HepG2 (cell line): ENCODE results near the gene TSN. TPM values are rescaled to one million over a fixed set of nuclear protein-coding genes. Genes with fewer than 3 reads are reported as not detected.

Experiments
- ATF7 ChIP-seq, 2 experiments: fragments of 450-650 bp in 1 of 2; sonication (generic) in 1 of 2; formaldehyde crosslinking in 1 of 2; IDR thresholded peaks; 2 replicates each; pipeline versions ENCODE4 v1.4.0 to v1.6.1; 2016 to 2020; ENCODE audit warnings: antibody characterized with exemption in 1 of 2, mild to moderate bottlenecking in 1 of 2, missing genetic modification reagents in 1 of 2
- ELF4 ChIP-seq: sonication (generic); formaldehyde crosslinking; IDR thresholded peaks from 2 replicates; pipeline ENCODE4 v1.5.0; 2020; ENCODE audit warnings: missing genetic modification reagents, mild to moderate bottlenecking, moderate library complexity, borderline replicate concordance
- FOXM1 ChIP-seq: sonication (generic); formaldehyde crosslinking; IDR thresholded peaks from 2 replicates; pipeline ENCODE4 v1.5.0; 2020; ENCODE audit warnings: missing genetic modification reagents
- FOXO1 ChIP-seq: sonication (generic); formaldehyde crosslinking; IDR thresholded peaks from 2 replicates; pipeline ENCODE4 v1.4.0; 2020; ENCODE audit warnings: missing genetic modification reagents
- IRF2 ChIP-seq: IDR thresholded peaks from 2 replicates; pipeline ENCODE4 v1.6.1; 2018; ENCODE audit warnings: missing genetic modification reagents, missing compliant biosample characterization
- ISX ChIP-seq: sonication (generic); formaldehyde crosslinking; conservative IDR thresholded peaks from 2 replicates; pipeline ENCODE4 v1.5.0; 2020; ENCODE audit warnings: missing genetic modification reagents
- KDM5B ChIP-seq: sonication (generic); formaldehyde crosslinking; IDR thresholded peaks from 2 replicates; pipeline ENCODE4 v1.4.0; 2020; ENCODE audit warnings: missing genetic modification reagents, mild to moderate bottlenecking, borderline replicate concordance
- NFYB ChIP-seq: sonication (generic); formaldehyde crosslinking; IDR thresholded peaks from 2 replicates; pipeline ENCODE4 v1.4.0; 2020; ENCODE audit warnings: missing genetic modification reagents
- ZKSCAN8 ChIP-seq: IDR thresholded peaks from 2 replicates; pipeline ENCODE4 v1.6.1; 2016; ENCODE audit warnings: borderline replicate concordance, missing genetic modification reagents, missing compliant biosample characterization
- ZNF260 ChIP-seq: sonication (generic); formaldehyde crosslinking; IDR thresholded peaks from 2 replicates; pipeline ENCODE4 v1.4.0; 2020; ENCODE audit warnings: missing genetic modification reagents, low read depth, mild to moderate bottlenecking, borderline replicate concordance
- ZNF839 ChIP-seq: sonication (generic); formaldehyde crosslinking; IDR thresholded peaks from 2 replicates; pipeline ENCODE4 v1.4.0; 2020; ENCODE audit warnings: missing genetic modification reagents, mild to moderate bottlenecking, borderline replicate concordance
- ZNF841 ChIP-seq: sonication (generic); formaldehyde crosslinking; IDR thresholded peaks from 2 replicates; pipeline ENCODE4 v1.8.1; 2023; ENCODE audit warnings: missing genetic modification reagents, borderline replicate concordance
- polyA plus RNA-seq, 8 experiments: library from polyadenylated mRNA; depleted of rRNA in 3 of 8; stranded (reverse) in 7 of 8; unstranded in 1 of 8; fragments of >200 nt; fragmentation: Illumina TruSeq in 4 of 8; extraction: Trizol in 4 of 8; gene quantifications; 2 replicates each; pipeline versions ENCODE4 v1.2.1 to v1.2.3, GENCODE V29; 2011 to 2016; ENCODE audit warnings: low read depth in 4 of 8, missing spikeins in 1 of 8, mixed read lengths in 1 of 8; ENCODE audit not compliant: insufficient read depth in 1 of 8
- total RNA-seq, 5 experiments: library from RNA; depleted of rRNA; stranded (reverse); fragments of >200 nt; fragmentation: Illumina TruSeq; extraction: Trizol; gene quantifications; 2 replicates each; pipeline ENCODE4 v1.2.3, GENCODE V29; 2016; ENCODE audit warnings: low read depth in 1 of 5
- TF ChIP-seq, protein P1 (sequence below): sonication (generic); formaldehyde crosslinking; IDR thresholded peaks from 2 replicates; pipeline ENCODE4 v1.8.0; 2022; ENCODE audit warnings: mild to moderate bottlenecking, missing genetic modification reagents; ENCODE audit not compliant: insufficient replicate concordance
- TF ChIP-seq, protein P2 (sequence below): IDR thresholded peaks from 2 replicates; pipeline ENCODE4 v1.6.1; 2012; ENCODE audit warnings: low read depth, low read length, improper control_type of control experiment
- TF ChIP-seq, protein P3 (sequence below): sonication (generic); formaldehyde crosslinking; IDR thresholded peaks from 2 replicates; pipeline ENCODE4 v1.5.0; 2020; ENCODE audit warnings: missing genetic modification reagents
- TF ChIP-seq, protein P4 (sequence below): sonication (generic); formaldehyde crosslinking; IDR thresholded peaks from 2 replicates; pipeline ENCODE4 v1.9.0; 2021; ENCODE audit warnings: missing genetic modification reagents, mild to moderate bottlenecking, borderline replicate concordance
- TF ChIP-seq, protein P5 (sequence below): sonication (generic); formaldehyde crosslinking; IDR thresholded peaks from 2 replicates; pipeline ENCODE4 v1.5.1; 2020; ENCODE audit warnings: missing genetic modification reagents, mild to moderate bottlenecking, borderline replicate concordance
- TF ChIP-seq, protein P6 (sequence below): fragments of 450-650 bp; IDR thresholded peaks from 2 replicates; pipeline ENCODE4 v1.6.1; 2017; ENCODE audit warnings: mild to moderate bottlenecking

TSN gene
- total and polyA plus RNA-seq, 2 of the 13 experiments (the other 11 are each of a cell fraction or from before 2014, with no cell fraction given), result 56.4 to 115 TPM

DNA sequence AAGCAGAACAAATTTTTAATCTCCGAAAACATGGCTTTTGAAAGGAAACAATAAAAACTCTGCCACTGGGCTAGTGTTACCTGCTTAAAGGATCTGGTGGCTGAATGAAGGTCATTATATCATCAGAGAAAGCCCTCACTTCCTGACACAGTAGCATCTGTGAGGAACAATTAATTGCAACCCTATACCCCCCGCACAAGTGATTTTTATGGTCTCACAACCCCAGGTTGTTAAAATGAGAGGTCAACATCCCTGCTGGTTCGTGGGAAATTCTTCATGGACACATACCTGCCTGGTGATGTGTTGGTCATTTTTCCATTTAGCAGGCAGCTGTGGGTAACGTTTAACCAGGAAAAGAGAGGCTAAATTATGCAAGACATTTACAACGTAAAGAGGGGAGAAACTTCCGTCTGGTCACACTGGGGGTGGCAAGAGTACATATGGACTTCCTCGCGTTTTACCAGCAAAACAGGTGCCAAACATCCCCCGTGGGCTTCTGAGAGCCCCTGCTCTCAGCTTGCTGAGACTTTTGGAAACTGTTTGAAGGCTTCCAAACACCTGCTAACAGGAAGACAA, 48.0 kb upstream of the TSN start (continued):
- TF ChIP-seq, protein P1, sequence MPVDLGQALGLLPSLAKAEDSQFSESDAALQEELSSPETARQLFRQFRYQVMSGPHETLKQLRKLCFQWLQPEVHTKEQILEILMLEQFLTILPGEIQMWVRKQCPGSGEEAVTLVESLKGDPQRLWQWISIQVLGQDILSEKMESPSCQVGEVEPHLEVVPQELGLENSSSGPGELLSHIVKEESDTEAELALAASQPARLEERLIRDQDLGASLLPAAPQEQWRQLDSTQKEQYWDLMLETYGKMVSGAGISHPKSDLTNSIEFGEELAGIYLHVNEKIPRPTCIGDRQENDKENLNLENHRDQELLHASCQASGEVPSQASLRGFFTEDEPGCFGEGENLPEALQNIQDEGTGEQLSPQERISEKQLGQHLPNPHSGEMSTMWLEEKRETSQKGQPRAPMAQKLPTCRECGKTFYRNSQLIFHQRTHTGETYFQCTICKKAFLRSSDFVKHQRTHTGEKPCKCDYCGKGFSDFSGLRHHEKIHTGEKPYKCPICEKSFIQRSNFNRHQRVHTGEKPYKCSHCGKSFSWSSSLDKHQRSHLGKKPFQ (CRISPR knock-in tag), result no peak
- TF ChIP-seq NFYB, result no peak
- TF ChIP-seq, protein P2, sequence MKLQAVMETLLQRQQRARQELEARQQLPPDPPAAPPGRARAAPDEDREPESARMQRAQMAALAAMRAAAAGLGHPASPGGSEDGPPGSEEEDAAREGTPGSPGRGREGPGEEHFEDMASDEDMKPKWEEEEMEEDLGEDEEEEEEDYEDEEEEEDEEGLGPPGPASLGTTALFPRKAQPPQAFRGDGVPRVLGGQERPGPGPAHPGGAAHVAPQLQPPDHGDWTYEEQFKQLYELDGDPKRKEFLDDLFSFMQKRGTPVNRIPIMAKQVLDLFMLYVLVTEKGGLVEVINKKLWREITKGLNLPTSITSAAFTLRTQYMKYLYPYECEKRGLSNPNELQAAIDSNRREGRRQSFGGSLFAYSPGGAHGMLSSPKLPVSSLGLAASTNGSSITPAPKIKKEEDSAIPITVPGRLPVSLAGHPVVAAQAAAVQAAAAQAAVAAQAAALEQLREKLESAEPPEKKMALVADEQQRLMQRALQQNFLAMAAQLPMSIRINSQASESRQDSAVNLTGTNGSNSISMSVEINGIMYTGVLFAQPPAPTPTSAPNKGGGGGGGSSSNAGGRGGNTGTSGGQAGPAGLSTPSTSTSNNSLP, result no peak
- no peak for TF ChIP-seq FOXM1 (CRISPR knock-in tag)
- TF ChIP-seq, protein P3, sequence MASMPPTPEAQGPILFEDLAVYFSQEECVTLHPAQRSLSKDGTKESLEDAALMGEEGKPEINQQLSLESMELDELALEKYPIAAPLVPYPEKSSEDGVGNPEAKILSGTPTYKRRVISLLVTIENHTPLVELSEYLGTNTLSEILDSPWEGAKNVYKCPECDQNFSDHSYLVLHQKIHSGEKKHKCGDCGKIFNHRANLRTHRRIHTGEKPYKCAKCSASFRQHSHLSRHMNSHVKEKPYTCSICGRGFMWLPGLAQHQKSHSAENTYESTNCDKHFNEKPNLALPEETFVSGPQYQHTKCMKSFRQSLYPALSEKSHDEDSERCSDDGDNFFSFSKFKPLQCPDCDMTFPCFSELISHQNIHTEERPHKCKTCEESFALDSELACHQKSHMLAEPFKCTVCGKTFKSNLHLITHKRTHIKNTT, result no peak
- TF ChIP-seq, protein P4, sequence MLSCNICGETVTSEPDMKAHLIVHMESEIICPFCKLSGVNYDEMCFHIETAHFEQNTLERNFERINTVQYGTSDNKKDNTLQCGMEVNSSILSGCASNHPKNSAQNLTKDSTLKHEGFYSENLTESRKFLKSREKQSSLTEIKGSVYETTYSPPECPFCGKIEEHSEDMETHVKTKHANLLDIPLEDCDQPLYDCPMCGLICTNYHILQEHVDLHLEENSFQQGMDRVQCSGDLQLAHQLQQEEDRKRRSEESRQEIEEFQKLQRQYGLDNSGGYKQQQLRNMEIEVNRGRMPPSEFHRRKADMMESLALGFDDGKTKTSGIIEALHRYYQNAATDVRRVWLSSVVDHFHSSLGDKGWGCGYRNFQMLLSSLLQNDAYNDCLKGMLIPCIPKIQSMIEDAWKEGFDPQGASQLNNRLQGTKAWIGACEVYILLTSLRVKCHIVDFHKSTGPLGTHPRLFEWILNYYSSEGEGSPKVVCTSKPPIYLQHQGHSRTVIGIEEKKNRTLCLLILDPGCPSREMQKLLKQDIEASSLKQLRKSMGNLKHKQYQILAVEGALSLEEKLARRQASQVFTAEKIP, result no peak
- no peak for TF ChIP-seq ZNF260 (CRISPR knock-in tag)
- TF ChIP-seq KDM5B (CRISPR knock-in tag), result no peak
- TF ChIP-seq ZNF839, result no peak
- TF ChIP-seq IRF2, result peak; percentile 47; the same call in 1 of the 2 replicates
- TF ChIP-seq, protein P5, sequence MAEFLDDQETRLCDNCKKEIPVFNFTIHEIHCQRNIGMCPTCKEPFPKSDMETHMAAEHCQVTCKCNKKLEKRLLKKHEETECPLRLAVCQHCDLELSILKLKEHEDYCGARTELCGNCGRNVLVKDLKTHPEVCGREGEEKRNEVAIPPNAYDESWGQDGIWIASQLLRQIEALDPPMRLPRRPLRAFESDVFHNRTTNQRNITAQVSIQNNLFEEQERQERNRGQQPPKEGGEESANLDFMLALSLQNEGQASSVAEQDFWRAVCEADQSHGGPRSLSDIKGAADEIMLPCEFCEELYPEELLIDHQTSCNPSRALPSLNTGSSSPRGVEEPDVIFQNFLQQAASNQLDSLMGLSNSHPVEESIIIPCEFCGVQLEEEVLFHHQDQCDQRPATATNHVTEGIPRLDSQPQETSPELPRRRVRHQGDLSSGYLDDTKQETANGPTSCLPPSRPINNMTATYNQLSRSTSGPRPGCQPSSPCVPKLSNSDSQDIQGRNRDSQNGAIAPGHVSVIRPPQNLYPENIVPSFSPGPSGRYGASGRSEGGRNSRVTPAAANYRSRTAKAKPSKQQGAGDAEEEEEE (CRISPR knock-in tag), result no peak
- TF ChIP-seq ISX (CRISPR knock-in tag), result no peak
- TF ChIP-seq FOXO1 (CRISPR knock-in tag), result peak; percentile 20; the same call in 1 of the 2 replicates
- TF ChIP-seq, protein P6, sequence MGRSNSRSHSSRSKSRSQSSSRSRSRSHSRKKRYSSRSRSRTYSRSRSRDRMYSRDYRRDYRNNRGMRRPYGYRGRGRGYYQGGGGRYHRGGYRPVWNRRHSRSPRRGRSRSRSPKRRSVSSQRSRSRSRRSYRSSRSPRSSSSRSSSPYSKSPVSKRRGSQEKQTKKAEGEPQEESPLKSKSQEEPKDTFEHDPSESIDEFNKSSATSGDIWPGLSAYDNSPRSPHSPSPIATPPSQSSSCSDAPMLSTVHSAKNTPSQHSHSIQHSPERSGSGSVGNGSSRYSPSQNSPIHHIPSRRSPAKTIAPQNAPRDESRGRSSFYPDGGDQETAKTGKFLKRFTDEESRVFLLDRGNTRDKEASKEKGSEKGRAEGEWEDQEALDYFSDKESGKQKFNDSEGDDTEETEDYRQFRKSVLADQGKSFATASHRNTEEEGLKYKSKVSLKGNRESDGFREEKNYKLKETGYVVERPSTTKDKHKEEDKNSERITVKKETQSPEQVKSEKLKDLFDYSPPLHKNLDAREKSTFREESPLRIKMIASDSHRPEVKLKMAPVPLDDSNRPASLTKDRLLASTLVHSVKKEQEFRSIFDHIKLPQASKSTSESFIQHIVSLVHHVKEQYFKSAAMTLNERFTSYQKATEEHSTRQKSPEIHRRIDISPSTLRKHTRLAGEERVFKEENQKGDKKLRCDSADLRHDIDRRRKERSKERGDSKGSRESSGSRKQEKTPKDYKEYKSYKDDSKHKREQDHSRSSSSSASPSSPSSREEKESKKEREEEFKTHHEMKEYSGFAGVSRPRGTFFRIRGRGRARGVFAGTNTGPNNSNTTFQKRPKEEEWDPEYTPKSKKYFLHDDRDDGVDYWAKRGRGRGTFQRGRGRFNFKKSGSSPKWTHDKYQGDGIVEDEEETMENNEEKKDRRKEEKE, result no peak
- no peak; the same call in 1 of the 2 replicates for TF ChIP-seq ZKSCAN8 (CRISPR knock-in tag)
- TF ChIP-seq ATF7 (IDR thresholded peaks at IDR 0.05), result no peak
- TF ChIP-seq ATF7 (CRISPR knock-in tag; IDR thresholded peaks at IDR 0.05), result no peak
- TF ChIP-seq ZNF841 (CRISPR knock-in tag), result no peak
- TF ChIP-seq ELF4 (CRISPR knock-in tag), result peak; percentile 80; the same call in 1 of the 2 replicates
